ENCODE results near the gene TTC12. TPM values are rescaled to one million over a fixed set of nuclear protein-coding genes. Genes with fewer than 3 reads are reported as not detected.

Gene TTC12
- total and polyA plus RNA-seq, 2 experiments from 2014 or later: 6.7 to 7.7 TPM

DNA sequence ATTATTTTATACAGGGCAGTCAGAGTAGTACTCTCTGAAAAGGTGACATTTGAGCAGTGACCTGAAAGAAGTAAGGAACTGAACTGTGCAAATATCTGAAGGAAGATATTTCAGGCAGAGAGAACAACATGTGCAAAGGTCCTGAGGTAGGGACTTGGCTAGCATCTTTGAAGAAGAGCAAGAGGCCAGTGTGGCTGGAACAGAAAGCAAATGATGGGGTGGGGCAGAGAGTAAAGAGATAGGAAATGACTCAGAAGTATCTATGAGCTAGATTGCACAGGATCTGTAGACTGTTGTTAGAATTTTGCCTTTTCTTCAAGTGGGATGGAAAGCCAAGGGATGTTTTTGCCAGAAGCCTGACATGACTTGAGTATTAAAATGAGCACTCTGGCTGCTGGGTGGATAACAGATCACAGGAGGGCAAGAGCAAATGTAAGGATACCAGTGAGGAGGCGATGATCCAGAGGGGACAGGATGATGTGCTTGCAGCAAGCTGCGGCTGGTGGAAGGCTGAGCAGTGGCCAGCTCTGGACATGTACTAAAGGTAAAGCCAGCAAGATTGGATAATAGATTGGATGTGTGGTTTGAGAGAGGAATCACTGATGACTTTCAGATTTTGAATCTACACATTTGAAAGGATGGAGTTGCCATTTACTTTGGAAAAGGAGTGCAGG is 33.2 kb upstream of the TTC12 start:
- no peak overlapping the region for H3K9ac ChIP-seq
- DNase-seq: no peak
- H3K36me3 ChIP-seq (ENCODE audit: low read depth): no peaks in the 10 kb centered on the region
- H3K27ac ChIP-seq: no peak overlapping the region
- no peaks in the 10 kb centered on the region for H3K9me2 ChIP-seq (ENCODE audit: insufficient read depth)
- no peaks in the 10 kb centered on the region for H3K9me3 ChIP-seq (ENCODE audit: low read depth)
- WGBS, 2 experiments (ENCODE audit: low coverage in 1 of 2, low lambda C conversion rate in 2 of 2, missing lambda C conversion rate in 2 of 2): 57 to 77% methylated on average over 2 of the region's 2 CpGs
- H3K4me1 ChIP-seq (ENCODE audit: insufficient read depth): no peaks in the 10 kb centered on the region
- TF ChIP-seq EZH2phosphoT487 (IDR thresholded peaks at IDR 0.05; ENCODE audit: insufficient read depth, low read depth) (no peak), EZH2 (IDR thresholded peaks at IDR 0.05; ENCODE audit: insufficient read depth, poor library complexity, severe bottlenecking) (no peak)
- no peak overlapping the region for H3K4me3 ChIP-seq
- in situ Hi-C loops (cut with MboI): loop anchor here (10.0 kb wide), 3 partner anchors 486 to 996 kb away; no protein-coding TSS in a partner anchor
- no peak overlapping the region for H2AFZ ChIP-seq
- H3F3A ChIP-seq (ENCODE audit: insufficient read depth): no peaks in the 10 kb centered on the region
- no peaks in the 10 kb centered on the region for H4K20me1 ChIP-seq (ENCODE audit: insufficient read depth)
- H3K4me2 ChIP-seq (ENCODE audit: unreplicated experiment): no peak overlapping the region
- H3K79me2 ChIP-seq (ENCODE audit: insufficient read depth): no peaks in the 10 kb centered on the region
- no peaks in the 10 kb centered on the region; the same call in none of the 2 replicates for H3K27me3 ChIP-seq (replicated peaks; ENCODE audit: insufficient read depth)

DNA sequence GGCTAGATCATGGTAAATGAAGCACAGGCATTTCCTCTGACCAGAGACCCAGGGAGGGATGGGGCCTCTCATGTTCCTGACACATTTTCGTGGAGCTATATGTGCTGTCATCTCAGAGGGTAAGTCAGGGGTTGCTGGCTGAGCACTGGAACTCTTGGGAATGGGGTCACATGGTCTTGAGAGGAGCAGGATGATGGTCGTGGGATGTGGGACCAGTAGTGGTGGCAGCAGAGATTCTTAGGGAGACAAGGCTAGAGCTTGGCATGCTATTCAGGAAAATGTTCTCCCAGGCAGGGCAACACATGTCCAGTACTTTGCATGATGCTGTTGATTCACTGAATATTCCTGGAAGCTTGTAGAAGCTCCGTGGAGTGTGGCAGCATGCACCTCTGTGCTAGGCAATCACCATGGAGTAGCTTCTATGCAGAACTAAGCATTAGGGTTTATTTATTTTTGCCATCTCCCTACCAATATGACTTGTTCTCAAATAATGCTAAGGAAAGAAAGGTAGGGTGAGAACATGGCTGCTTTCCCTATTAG is 31.4 kb upstream of the TTC12 start:
- H3K9me3 ChIP-seq (ENCODE audit: low read depth): no peaks in the 10 kb centered on the region
- no peaks in the 10 kb centered on the region for H3K9me2 ChIP-seq (ENCODE audit: insufficient read depth)
- H3K79me2 ChIP-seq (ENCODE audit: insufficient read depth): no peaks in the 10 kb centered on the region
- no peaks in the 10 kb centered on the region; the same call in none of the 2 replicates for H3K27me3 ChIP-seq (replicated peaks; ENCODE audit: insufficient read depth)
- no peaks in the 10 kb centered on the region for H3F3A ChIP-seq (ENCODE audit: insufficient read depth)
- in situ Hi-C loops (cut with MboI): loop anchor here (10.0 kb wide), 3 partner anchors 488 to 998 kb away; no protein-coding TSS in a partner anchor
- H3K4me1 ChIP-seq (ENCODE audit: insufficient read depth): no peaks in the 10 kb centered on the region
- TF ChIP-seq EZH2 (IDR thresholded peaks at IDR 0.05; ENCODE audit: insufficient read depth, poor library complexity, severe bottlenecking): no peak
- H3K4me3 ChIP-seq: no peak overlapping the region
- WGBS, 2 experiments (ENCODE audit: low coverage in 1 of 2, low lambda C conversion rate in 2 of 2, missing lambda C conversion rate in 2 of 2): 23 to 27% methylated on average over 3 of the region's 3 CpGs
- H3K4me2 ChIP-seq (ENCODE audit: unreplicated experiment): no peak overlapping the region
- H4K20me1 ChIP-seq (ENCODE audit: insufficient read depth): no peaks in the 10 kb centered on the region
- H3K27ac ChIP-seq: no peak overlapping the region
- no peak overlapping the region for H2AFZ ChIP-seq
- DNase-seq: no peak
- no peak overlapping the region for H3K9ac ChIP-seq
- no peaks in the 10 kb centered on the region for H3K36me3 ChIP-seq (ENCODE audit: low read depth)

DNA sequence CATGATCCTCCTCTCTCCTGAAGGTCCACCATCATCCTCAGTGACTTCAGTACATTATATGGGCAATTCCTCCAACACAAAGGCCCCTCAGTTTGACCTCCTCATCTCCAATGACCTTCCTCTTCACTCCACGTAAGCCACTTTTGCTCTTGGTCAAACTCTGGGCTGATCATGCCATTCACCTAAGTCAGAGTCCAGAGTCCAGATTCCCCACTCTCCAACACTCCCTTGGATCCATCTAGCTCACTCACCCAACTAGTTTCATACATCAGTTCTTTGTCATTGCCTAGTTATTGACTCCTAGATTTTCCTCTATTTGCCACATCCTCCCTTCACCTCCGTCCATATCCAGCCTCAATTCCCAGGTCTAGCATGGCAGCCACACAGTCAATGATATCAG is 30.5 kb upstream of the TTC12 start:
- DNase-seq: no peak
- Histone ChIP-seq H3F3A (ENCODE audit: insufficient read depth) (no peaks in the 10 kb centered on the region), H3K9me2 (ENCODE audit: insufficient read depth) (no peaks in the 10 kb centered on the region), H3K4me2 (ENCODE audit: unreplicated experiment) (no peak overlapping the region), H3K36me3 (ENCODE audit: low read depth) (no peaks in the 10 kb centered on the region), H2AFZ (no peak overlapping the region), H4K20me1 (ENCODE audit: insufficient read depth) (no peaks in the 10 kb centered on the region), H3K4me1 (ENCODE audit: insufficient read depth) (no peaks in the 10 kb centered on the region), H3K79me2 (ENCODE audit: insufficient read depth) (no peaks in the 10 kb centered on the region), H3K9me3 (ENCODE audit: low read depth) (no peaks in the 10 kb centered on the region), H3K4me3 (no peak overlapping the region), H3K27me3 (replicated peaks; ENCODE audit: insufficient read depth) (no peaks in the 10 kb centered on the region; the same call in none of the 2 replicates), H3K27ac (no peak overlapping the region), H3K9ac (no peak overlapping the region)
- TF ChIP-seq EZH2 (IDR thresholded peaks at IDR 0.05; ENCODE audit: insufficient read depth, poor library complexity, severe bottlenecking) (no peak), EZH2phosphoT487 (IDR thresholded peaks at IDR 0.05; ENCODE audit: insufficient read depth, low read depth) (no peak)
- in situ Hi-C loops (cut with MboI): loop anchor here (10.0 kb wide), 3 partner anchors 489 to 999 kb away; no protein-coding TSS in a partner anchor
- 43 to 51% methylated on average over 2 of the region's 2 CpGs for WGBS, 2 experiments (ENCODE audit: low coverage in 1 of 2, low lambda C conversion rate in 2 of 2, missing lambda C conversion rate in 2 of 2)

DNA sequence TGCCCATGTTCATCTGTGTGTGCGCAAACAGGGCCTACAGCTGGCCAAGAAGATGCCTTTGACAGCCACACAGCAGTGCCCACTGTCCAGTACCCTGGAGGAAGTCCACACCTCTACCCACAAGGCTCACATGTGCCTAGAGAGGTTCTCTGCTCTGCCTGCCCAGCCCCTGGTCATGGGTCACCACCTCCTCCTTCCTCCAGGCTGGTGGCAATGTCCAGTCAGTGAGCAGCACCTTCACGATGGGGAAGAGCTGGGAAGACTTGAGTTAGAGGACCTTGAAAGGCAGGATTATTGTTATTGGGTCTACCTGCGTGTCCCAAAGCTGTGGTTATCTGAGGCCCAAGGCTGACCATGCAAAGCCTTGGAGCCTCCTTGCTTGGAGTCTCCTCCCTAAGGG is 28.4 kb upstream of the TTC12 start:
- no peaks in the 10 kb centered on the region for H3K79me2 ChIP-seq (ENCODE audit: insufficient read depth)
- H3K4me1 ChIP-seq (ENCODE audit: insufficient read depth): no peaks in the 10 kb centered on the region
- 64 to 72% methylated on average over 3 of the region's 3 CpGs for WGBS, 2 experiments (ENCODE audit: low coverage in 1 of 2, low lambda C conversion rate in 2 of 2, missing lambda C conversion rate in 2 of 2)
- H2AFZ ChIP-seq: no peak overlapping the region
- no peaks in the 10 kb centered on the region for H3K36me3 ChIP-seq (ENCODE audit: low read depth)
- no peaks in the 10 kb centered on the region for H3K9me2 ChIP-seq (ENCODE audit: insufficient read depth)
- H3K4me3 ChIP-seq: no peak overlapping the region
- H3K9me3 ChIP-seq (ENCODE audit: low read depth): no peaks in the 10 kb centered on the region
- H3K27ac ChIP-seq: no peak overlapping the region
- H3K4me2 ChIP-seq (ENCODE audit: unreplicated experiment): no peak overlapping the region
- H3F3A ChIP-seq (ENCODE audit: insufficient read depth): no peaks in the 10 kb centered on the region
- H3K9ac ChIP-seq: no peak overlapping the region
- no peaks in the 10 kb centered on the region for H4K20me1 ChIP-seq (ENCODE audit: insufficient read depth)
- no peaks in the 10 kb centered on the region; the same call in none of the 2 replicates for H3K27me3 ChIP-seq (replicated peaks; ENCODE audit: insufficient read depth)
- DNase-seq: no peak
- TF ChIP-seq EZH2 (IDR thresholded peaks at IDR 0.05; ENCODE audit: insufficient read depth, poor library complexity, severe bottlenecking) (no peak), EZH2phosphoT487 (IDR thresholded peaks at IDR 0.05; ENCODE audit: insufficient read depth, low read depth) (no peak)
- in situ Hi-C loops (cut with MboI): loop anchor here (10.0 kb wide), 3 partner anchors 491 to 1001 kb away; no protein-coding TSS in a partner anchor
